AG20443 (cell line): ENCODE data around the gene TMSB4X.
"Not testable (repeated sequence)": the region's sequence is repeated elsewhere in the genome, so short reads cannot be mapped to it uniquely, and the experiment has no call there.

Experiments
- DNase-seq: peaks from one replicate; pipeline ENCODE4 v3.0.0; 2012; ENCODE audit warnings: low spot score, mixed read lengths

Gene TMSB4X

GRCh38 chrX:12974796-12975669 is at the start of gene TMSB4X:
Gene TMSB4X, plus strand, starts transcription at chrX:12975110.
- peak; percentile 74 for DNase-seq

- DNase-seq = peak; percentile 3
These were observed 45.2 kb upstream of the TMSB4X start for GRCh38 chrX:12929701-12930100.

- DNase-seq = no peak
These were observed 44.8 kb upstream of the TMSB4X start for GRCh38 chrX:12930150-12930549.

GRCh38 chrX:12932244-12932643 is 42.7 kb upstream of the TMSB4X start:
- no peak for DNase-seq

GRCh38 chrX:12934850-12935249 is 40.1 kb upstream of the TMSB4X start:
- DNase-seq = no peak

GRCh38 chrX:12936947-12937346 is 38.0 kb upstream of the TMSB4X start:
- no peak for DNase-seq

GRCh38 chrX:12940471-12940870 is 34.4 kb upstream of the TMSB4X start:
- DNase-seq = not testable (repeated sequence)

- DNase-seq = not testable (repeated sequence)
These were observed 31.3 kb upstream of the TMSB4X start for GRCh38 chrX:12943592-12943991.

- DNase-seq = not testable (repeated sequence)
These were observed 30.5 kb upstream of the TMSB4X start for GRCh38 chrX:12944452-12944851.

- no peak for DNase-seq
These were observed 29.4 kb upstream of the TMSB4X start for GRCh38 chrX:12945494-12945893.

GRCh38 chrX:12946406-12946805 is 28.5 kb upstream of the TMSB4X start:
- no peak for DNase-seq

GRCh38 chrX:12946838-12947544 is 27.9 kb upstream of the TMSB4X start:
- DNase-seq = peak; percentile 73

GRCh38 chrX:12947545-12948235 is 27.2 kb upstream of the TMSB4X start:
- no peak for DNase-seq

GRCh38 chrX:12948495-12948894 is 26.4 kb upstream of the TMSB4X start:
- no peak for DNase-seq

- peak; percentile 12 for DNase-seq
These were observed 25.5 kb upstream of the TMSB4X start for GRCh38 chrX:12949205-12949926.

GRCh38 chrX:12949927-12950656 is 24.8 kb upstream of the TMSB4X start:
- peak; percentile 78 for DNase-seq

GRCh38 chrX:12950851-12951594 is 23.9 kb upstream of the TMSB4X start:
- DNase-seq = no peak

- no peak for DNase-seq
These were observed 23.3 kb upstream of the TMSB4X start for GRCh38 chrX:12951595-12951975.

- DNase-seq = no peak
These were observed 21.5 kb upstream of the TMSB4X start for GRCh38 chrX:12953420-12953819.

- DNase-seq = no peak
These were observed 20.5 kb upstream of the TMSB4X start for GRCh38 chrX:12954376-12954775.

GRCh38 chrX:12954981-12955380 is 19.9 kb upstream of the TMSB4X start:
- no peak for DNase-seq
